Left ventricle myocardium inferior (tissue), 1 donor: ENCODE measurements around the gene MTMR2. TPM values are rescaled to one million over a fixed set of nuclear protein-coding genes. Genes with fewer than 3 reads are reported as not detected.

ENCODE experiments used
- DNase-seq: peaks from one replicate; pipeline ENCODE4 v3.0.0-alpha.2; 2020
- H3K27ac ChIP-seq: fragments of 200-600 bp; replicated peaks from 2 replicates; pipeline ENCODE4 v1.8.0; 2021
- H3K27me3 ChIP-seq: fragments of 200-600 bp; 2 replicates; pipeline ENCODE4 v1.8.0; 2021; ENCODE audit warnings: low read depth
- H3K36me3 ChIP-seq: fragments of 200-600 bp; 2 replicates; pipeline ENCODE4 v1.8.0; 2021
- H3K4me1 ChIP-seq: fragments of 200-600 bp; 2 replicates; pipeline ENCODE4 v1.8.0; 2021
- H3K4me3 ChIP-seq: fragments of 200-600 bp; 2 replicates; pipeline ENCODE4 v1.8.0; 2021; ENCODE audit warnings: mild to moderate bottlenecking, moderate library complexity
- H3K9me3 ChIP-seq: fragments of 200-600 bp; replicated peaks from 2 replicates; pipeline ENCODE4 v1.8.0; 2021
- CTCF ChIP-seq: fragments of 200-600 bp; IDR thresholded peaks from 2 replicates; pipeline ENCODE4 v1.8.0; 2021; ENCODE audit warnings: antibody characterized with exemption, mild to moderate bottlenecking, borderline replicate concordance
- intact Hi-C: fragments of 100-400 bp; cut with micrococcal nuclease; formaldehyde crosslinking; loops from one replicate; pipeline ENCODE4 v1.11.0; 2022
- total RNA-seq: library from RNA; stranded (reverse); fragmentation: NEBNext Ultra II Directional; extraction: Animal tissue kit (Norgen Biotek cat#: 25700); gene quantifications from one replicate; pipeline ENCODE4 v1.2.1, GENCODE V29; 2021
- donor health status: DM: no; HTN: yes; CAD: no; lungs with severe emphysema.

Gene MTMR2
- total RNA-seq, 1 donor from 2014 or later = 16.7 TPM

GRCh38 chr11:95833378-95833777 is 90.5 kb downstream of the MTMR2 start:
- intact Hi-C loops = loop anchor here (10.0 kb wide), 1 partner anchor 561 kb away; the partner anchor contains the start of gene JRKL
- no peak overlapping the region for H3K27ac ChIP-seq
- H3K4me3 ChIP-seq = no peak overlapping the region
- no peak for TF ChIP-seq CTCF
- DNase-seq = no peak
- H3K27me3 ChIP-seq = no peaks in the 10 kb centered on the region
- H3K36me3 ChIP-seq = peaks cover 81% of the 10 kb centered on the region
- no peaks in the 10 kb centered on the region for H3K9me3 ChIP-seq
- H3K4me1 ChIP-seq = peaks cover 5% of the 10 kb centered on the region

- H3K4me3 ChIP-seq = no peak overlapping the region
- intact Hi-C loops = loop anchor here (10.0 kb wide), 1 partner anchor 562 kb away; the partner anchor contains the start of gene JRKL
- no peak overlapping the region for H3K27ac ChIP-seq
- H3K36me3 ChIP-seq = peaks cover 81% of the 10 kb centered on the region
- peaks cover 5% of the 10 kb centered on the region for H3K4me1 ChIP-seq
- no peak for TF ChIP-seq CTCF
- H3K9me3 ChIP-seq = no peaks in the 10 kb centered on the region
- DNase-seq = no peak
- no peaks in the 10 kb centered on the region for H3K27me3 ChIP-seq
Measured at GRCh38 chr11:95832763-95833162, 91.1 kb downstream of the MTMR2 start.

- no peak for DNase-seq
- Histone ChIP-seq H3K27me3 (no peaks in the 10 kb centered on the region), H3K36me3 (peaks cover 85% of the 10 kb centered on the region), H3K27ac (no peak overlapping the region), H3K9me3 (no peaks in the 10 kb centered on the region), H3K4me1 (peaks cover 3% of the 10 kb centered on the region), H3K4me3 (no peak overlapping the region)
- intact Hi-C loops = loop anchor here (10.0 kb wide), 1 partner anchor 563 kb away; the partner anchor contains the start of gene JRKL
- no peak for TF ChIP-seq CTCF
Measured at GRCh38 chr11:95831198-95831883, 92.6 kb downstream of the MTMR2 start.

- TF ChIP-seq CTCF = no peak
- intact Hi-C loops = loop anchor here (10.0 kb wide), 1 partner anchor 565 kb away; the partner anchor contains the start of gene JRKL
- H3K36me3 ChIP-seq = peaks cover 77% of the 10 kb centered on the region
Measured at GRCh38 chr11:95829580-95830259, 94.2 kb downstream of the MTMR2 start.

GRCh38 chr11:95827696-95828095 is 96.2 kb downstream of the MTMR2 start:
- Histone ChIP-seq H3K4me3 (no peak overlapping the region), H3K9me3 (no peaks in the 10 kb centered on the region), H3K4me1 (no peaks in the 10 kb centered on the region), H3K36me3 (peaks cover 67% of the 10 kb centered on the region), H3K27me3 (no peaks in the 10 kb centered on the region), H3K27ac (no peak overlapping the region)
- DNase-seq = no peak
- intact Hi-C loops = no loop called here
- no peak for TF ChIP-seq CTCF

More at GRCh38 chr11:95829580-95830259, 94.2 kb downstream of the MTMR2 start:
- no peaks in the 10 kb centered on the region for H3K9me3 ChIP-seq
- no peak overlapping the region for H3K4me3 ChIP-seq
- H3K27me3 ChIP-seq = no peaks in the 10 kb centered on the region
- H3K4me1 ChIP-seq = no peaks in the 10 kb centered on the region
- no peak for DNase-seq
- H3K27ac ChIP-seq = no peak overlapping the region
